GM12872 (cell line): ENCODE results near the gene PRKCQ.

Source experiments
- CTCF ChIP-seq: IDR thresholded peaks from 3 replicates; pipeline ENCODE4 v1.5.1; 2011; ENCODE audit warnings: low read depth, mild to moderate bottlenecking, low read length, moderate library complexity; ENCODE audit not compliant: insufficient read depth

The PRKCQ gene

GRCh38 chr10:6579904-6580278 is at the start of gene PRKCQ:
Gene PRKCQ, minus strand, starts transcription at chr10:6580276. Its CDS starts 65,141 bp downstream, at chr10:6515135.
- TF ChIP-seq CTCF = no peak

GRCh38 chr10:6625428-6625827 is 45.4 kb upstream of the PRKCQ start:
- TF ChIP-seq CTCF = no peak

GRCh38 chr10:6624392-6624791 is 44.3 kb upstream of the PRKCQ start:
- TF ChIP-seq CTCF = no peak

GRCh38 chr10:6622921-6623320 is 42.8 kb upstream of the PRKCQ start:
- no peak for TF ChIP-seq CTCF

- TF ChIP-seq CTCF = no peak
Observed at GRCh38 chr10:6621536-6621935, 41.5 kb upstream of the PRKCQ start.

GRCh38 chr10:6619660-6620059 is 39.6 kb upstream of the PRKCQ start:
- TF ChIP-seq CTCF = no peak

GRCh38 chr10:6618340-6618739 is 38.3 kb upstream of the PRKCQ start:
- no peak for TF ChIP-seq CTCF

- no peak for TF ChIP-seq CTCF
Observed at GRCh38 chr10:6617309-6618076, 37.4 kb upstream of the PRKCQ start.
